ENCODE measurements around the gene MEGF8. TPM values are rescaled to one million over a fixed set of nuclear protein-coding genes. Genes with fewer than 3 reads are reported as not detected.

Gene MEGF8
- total RNA-seq, 2 donors from 2014 or later = 13.4 to 16.5 TPM

DNA sequence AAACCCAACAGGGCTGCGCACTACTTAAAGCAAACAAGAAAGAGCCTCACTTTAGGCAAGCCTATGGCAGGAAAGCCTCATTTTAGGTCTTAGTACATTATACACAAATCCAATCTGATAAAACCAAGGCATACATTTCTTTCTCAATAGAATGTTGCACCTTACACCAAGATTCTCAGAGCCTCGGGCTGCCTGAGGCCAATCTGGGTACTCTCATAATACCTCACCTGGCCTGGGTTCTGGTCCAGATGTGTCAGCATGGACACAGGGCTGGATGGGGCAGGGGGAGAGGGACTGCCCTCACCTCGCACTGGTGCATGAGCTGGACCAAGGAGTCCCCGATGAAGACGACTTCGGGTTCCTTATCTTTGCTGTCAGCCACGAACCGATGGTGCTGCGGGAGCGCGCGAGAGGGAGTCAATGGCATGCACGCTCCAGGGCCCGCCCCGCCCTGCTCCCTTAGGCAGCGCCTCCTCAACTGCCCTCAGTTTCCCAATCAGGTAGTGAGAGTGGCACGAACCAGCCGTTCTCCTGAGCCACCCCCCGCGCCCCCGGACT lies 23.7 kb upstream of the MEGF8 start, which contains the start of gene PRR19:
Gene PRR19 (plus strand): TSS at position 487 of the 558 bp plus-strand sequence. CDS start 7,453 bp downstream, outside the sequence.
- intact Hi-C loops (cut with DNase I) = no loop called here
- H3K9me3 ChIP-seq = no peaks in the 10 kb centered on the region
- H3K9ac ChIP-seq (ENCODE audit: low read depth in 2 of 2, low read length in 2 of 2) = peak within 1 kb of the TSS; percentile 68 to 81
- H3K4me1 ChIP-seq = peaks cover 4% of the 10 kb centered on the region
- TF ChIP-seq, protein P1, sequence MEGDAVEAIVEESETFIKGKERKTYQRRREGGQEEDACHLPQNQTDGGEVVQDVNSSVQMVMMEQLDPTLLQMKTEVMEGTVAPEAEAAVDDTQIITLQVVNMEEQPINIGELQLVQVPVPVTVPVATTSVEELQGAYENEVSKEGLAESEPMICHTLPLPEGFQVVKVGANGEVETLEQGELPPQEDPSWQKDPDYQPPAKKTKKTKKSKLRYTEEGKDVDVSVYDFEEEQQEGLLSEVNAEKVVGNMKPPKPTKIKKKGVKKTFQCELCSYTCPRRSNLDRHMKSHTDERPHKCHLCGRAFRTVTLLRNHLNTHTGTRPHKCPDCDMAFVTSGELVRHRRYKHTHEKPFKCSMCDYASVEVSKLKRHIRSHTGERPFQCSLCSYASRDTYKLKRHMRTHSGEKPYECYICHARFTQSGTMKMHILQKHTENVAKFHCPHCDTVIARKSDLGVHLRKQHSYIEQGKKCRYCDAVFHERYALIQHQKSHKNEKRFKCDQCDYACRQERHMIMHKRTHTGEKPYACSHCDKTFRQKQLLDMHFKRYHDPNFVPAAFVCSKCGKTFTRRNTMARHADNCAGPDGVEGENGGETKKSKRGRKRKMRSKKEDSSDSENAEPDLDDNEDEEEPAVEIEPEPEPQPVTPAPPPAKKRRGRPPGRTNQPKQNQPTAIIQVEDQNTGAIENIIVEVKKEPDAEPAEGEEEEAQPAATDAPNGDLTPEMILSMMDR (IDR thresholded peaks at IDR 0.05) = no peak
- peak within 1 kb of the TSS; percentile 42 for H3K27ac ChIP-seq
- no peaks in the 10 kb centered on the region for H3K36me3 ChIP-seq
- DNase-seq = peak; percentile 61
- no peaks in the 10 kb centered on the region for H3K27me3 ChIP-seq
- H3K4me3 ChIP-seq = peak within 1 kb of the TSS; percentile 62

DNA sequence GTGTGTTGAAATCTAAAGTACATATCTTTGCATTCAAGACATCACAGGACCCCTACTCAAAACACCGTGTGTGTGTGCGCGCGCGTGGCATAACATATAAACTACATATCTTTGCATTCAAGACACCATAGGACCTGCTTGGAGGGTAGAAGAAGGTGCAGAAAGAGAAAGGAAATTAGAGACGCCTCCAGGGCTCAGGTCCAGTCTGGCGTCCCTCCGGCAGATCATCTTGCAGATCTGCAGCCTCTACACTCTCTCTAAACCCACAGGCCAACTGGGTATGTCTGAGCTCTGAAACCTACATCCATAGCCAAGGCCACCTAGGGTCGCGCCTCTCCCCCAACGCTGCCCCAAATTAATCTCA lies 22.4 kb upstream of the MEGF8 start:
- DNase-seq = no peak
- intact Hi-C loops (cut with DNase I) = no loop called here
- Histone ChIP-seq H3K27ac (no peak overlapping the region), H3K9me3 (no peaks in the 10 kb centered on the region), H3K36me3 (no peaks in the 10 kb centered on the region), H3K9ac (ENCODE audit: low read depth in 2 of 2, low read length in 2 of 2) (peak overlapping the region in 1 of 2 donors; percentile 68), H3K4me1 (peaks cover 4% of the 10 kb centered on the region), H3K27me3 (no peaks in the 10 kb centered on the region), H3K4me3 (no peak overlapping the region)
- TF ChIP-seq, protein P1 (IDR thresholded peaks at IDR 0.05) = no peak

DNA sequence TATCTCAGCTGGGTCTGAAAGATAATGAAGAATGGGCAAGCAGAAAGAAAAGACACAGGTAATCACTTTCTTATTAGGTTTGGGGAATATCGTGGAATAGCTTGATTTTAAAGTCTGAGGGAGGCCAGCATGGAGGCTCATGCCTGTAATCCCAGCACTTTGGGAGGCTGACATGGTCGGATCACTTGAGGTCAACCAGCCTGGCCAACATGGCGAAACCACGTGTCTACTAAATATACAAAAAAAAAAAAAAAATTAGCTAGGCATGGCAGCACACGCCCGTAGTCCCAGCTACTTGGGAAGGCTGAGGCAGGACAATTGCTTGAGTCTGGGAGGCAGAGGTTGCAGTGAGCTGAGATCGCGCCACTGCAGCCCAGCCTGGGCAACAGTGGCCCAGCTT lies 21.6 kb upstream of the MEGF8 start:
- H3K27me3 ChIP-seq = no peaks in the 10 kb centered on the region
- DNase-seq = no peak
- H3K9ac ChIP-seq (ENCODE audit: low read depth in 2 of 2, low read length in 2 of 2) = no peak overlapping the region
- H3K4me3 ChIP-seq = no peak overlapping the region
- no peaks in the 10 kb centered on the region for H3K36me3 ChIP-seq
- TF ChIP-seq, protein P1 (IDR thresholded peaks at IDR 0.05) = no peak
- H3K27ac ChIP-seq = no peak overlapping the region
- peaks cover 4% of the 10 kb centered on the region for H3K4me1 ChIP-seq
- intact Hi-C loops (cut with DNase I) = no loop called here
- H3K9me3 ChIP-seq = no peaks in the 10 kb centered on the region

DNA sequence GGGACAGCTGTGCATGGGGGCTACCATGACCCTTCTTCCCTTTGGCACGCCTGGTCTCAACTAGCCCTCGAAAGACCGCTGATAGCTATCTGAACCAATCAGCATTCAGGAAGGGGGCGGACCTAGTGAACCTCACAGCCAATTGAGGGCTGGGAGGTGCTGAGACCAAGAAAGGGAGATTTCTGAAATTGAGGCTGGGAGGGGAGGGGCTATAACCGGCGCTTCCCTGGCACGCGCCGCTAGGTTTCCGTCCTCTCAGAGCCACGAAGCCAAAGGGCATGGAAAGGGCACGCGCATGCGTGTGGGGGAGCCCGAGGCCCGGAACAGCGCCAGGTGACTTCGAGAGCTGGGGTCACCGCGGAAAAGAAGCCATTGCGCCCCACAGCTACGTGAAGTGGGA lies 18.8 kb upstream of the MEGF8 start:
- no peaks in the 10 kb centered on the region for H3K36me3 ChIP-seq
- no peak overlapping the region for H3K9ac ChIP-seq (ENCODE audit: low read depth in 2 of 2, low read length in 2 of 2)
- H3K27me3 ChIP-seq = no peaks in the 10 kb centered on the region
- H3K27ac ChIP-seq = no peak overlapping the region
- H3K9me3 ChIP-seq = no peaks in the 10 kb centered on the region
- H3K4me3 ChIP-seq = no peak overlapping the region
- intact Hi-C loops (cut with DNase I) = no loop called here
- no peak for DNase-seq
- TF ChIP-seq, protein P1 (IDR thresholded peaks at IDR 0.05) = no peak
- peaks cover 1% of the 10 kb centered on the region for H3K4me1 ChIP-seq

DNA sequence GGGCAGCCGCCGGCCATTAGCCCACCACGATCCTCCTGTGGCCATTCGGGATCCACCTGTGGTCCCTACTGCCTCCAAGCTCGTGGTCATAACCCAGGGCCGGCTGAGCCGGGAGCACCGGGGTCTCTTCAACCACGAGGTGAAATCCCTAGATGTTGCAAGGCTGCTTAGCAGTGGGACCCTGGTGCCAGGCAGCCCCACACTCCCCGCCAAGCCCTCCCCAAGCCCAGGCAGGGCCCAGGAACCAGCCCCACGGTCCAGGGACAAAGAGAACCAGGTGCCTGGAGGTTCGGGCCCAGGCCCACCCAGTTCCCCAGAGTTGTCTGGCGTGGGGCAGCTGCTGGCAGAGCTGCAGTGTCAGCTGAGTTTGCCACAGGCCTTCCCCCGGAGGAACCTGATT lies 15.7 kb upstream of the MEGF8 start:
- peaks cover 9% of the 10 kb centered on the region for H3K27me3 ChIP-seq
- DNase-seq = no peak
- intact Hi-C loops (cut with DNase I) = no loop called here
- H3K9me3 ChIP-seq = no peaks in the 10 kb centered on the region
- no peak overlapping the region for H3K27ac ChIP-seq
- H3K9ac ChIP-seq (ENCODE audit: low read depth in 2 of 2, low read length in 2 of 2) = no peak overlapping the region
- no peaks in the 10 kb centered on the region for H3K4me1 ChIP-seq
- no peaks in the 10 kb centered on the region for H3K36me3 ChIP-seq
- H3K4me3 ChIP-seq = no peak overlapping the region
- TF ChIP-seq, protein P1 (IDR thresholded peaks at IDR 0.05) = no peak
